NOMO-1 treated with dmso at 0.1 percent for 144 hours (cell line): ENCODE measurements around the gene KIF4A.

Experiments used
- DNase-seq: peaks from one replicate; lab custom pipeline; 2025; ENCODE audit not compliant: unreplicated experiment; lab: John Stamatoyannopoulos, UW

The KIF4A gene

GRCh38 chrX:70436343-70436742 is 146.4 kb downstream of the KIF4A start:
- no peak for DNase-seq

GRCh38 chrX:70437011-70437410 is 147.1 kb downstream of the KIF4A start:
- no peak for DNase-seq

GRCh38 chrX:70437921-70438665 is 148.2 kb downstream of the KIF4A start:
- DNase-seq, result no peak

GRCh38 chrX:70439016-70439415 is 149.1 kb downstream of the KIF4A start:
- DNase-seq, result no peak

- no peak for DNase-seq
Measured at GRCh38 chrX:70442224-70442623, 152.3 kb downstream of the KIF4A start.

GRCh38 chrX:70444326-70444945 is 154.5 kb downstream of the KIF4A start, which contains the start of gene DLG3:
Gene DLG3 (plus strand): TSS chrX:70444835. CDS start chrX:70445202, 367 bp downstream.
- no peak for DNase-seq

GRCh38 chrX:70444946-70445656 is 155.2 kb downstream of the KIF4A start:
- DNase-seq, result no peak

GRCh38 chrX:70445951-70446350 is 156.0 kb downstream of the KIF4A start:
- DNase-seq, result no peak

- no peak for DNase-seq
Measured at GRCh38 chrX:70446380-70447350, 156.8 kb downstream of the KIF4A start.

- no peak for DNase-seq
Measured at GRCh38 chrX:70449457-70449966, 159.6 kb downstream of the KIF4A start.

- DNase-seq, result no peak
Measured at GRCh38 chrX:70452143-70452733, 162.3 kb downstream of the KIF4A start.

- DNase-seq, result no peak
Measured at GRCh38 chrX:70453024-70453618, 163.2 kb downstream of the KIF4A start.

- peak; percentile 35 for DNase-seq
Measured at GRCh38 chrX:70454441-70455365, 164.8 kb downstream of the KIF4A start.

- no peak for DNase-seq
Measured at GRCh38 chrX:70455366-70456202, 165.7 kb downstream of the KIF4A start.

- DNase-seq, result no peak
Measured at GRCh38 chrX:70456256-70456655, 166.4 kb downstream of the KIF4A start.

- no peak for DNase-seq
Measured at GRCh38 chrX:70461026-70461425, 171.1 kb downstream of the KIF4A start.

- DNase-seq, result no peak
Measured at GRCh38 chrX:70464051-70464450, 174.1 kb downstream of the KIF4A start.

GRCh38 chrX:70466968-70467367 is 177.1 kb downstream of the KIF4A start:
- no peak for DNase-seq
